Vagina (tissue), 2 donors: Measurements from ENCODE around the gene STRA6. TPM values are rescaled to one million over a fixed set of nuclear protein-coding genes. Genes with fewer than 3 reads are reported as not detected.

Source experiments
- DNase-seq, 2 donors: peaks; one replicate each; pipeline ENCODE4 v3.0.0-alpha.2; 2017; ENCODE audit errors: extremely low spot score in 2 of 2
- H3K27ac ChIP-seq: fragments of 200-600 bp; sonication (generic); one replicate; pipeline ENCODE4 v1.5.1; 2019
- H3K27me3 ChIP-seq: fragments of 200-600 bp; sonication (generic); one replicate; pipeline ENCODE4 v1.5.1; 2019
- H3K36me3 ChIP-seq, 2 donors: fragments of 200-600 bp; sonication (generic); one replicate each; pipeline ENCODE4 v1.5.1; 2017 to 2019
- H3K4me1 ChIP-seq: fragments of 200-600 bp; sonication (generic); one replicate; pipeline ENCODE4 v1.5.1; 2019
- H3K4me3 ChIP-seq, 2 donors: fragments of 200-600 bp; sonication (generic); 1 replicate in 1 of 2; 2 replicates in 1 of 2; pipeline ENCODE4 v1.5.1; 2016 to 2019
- H3K9me3 ChIP-seq: fragments of 200-600 bp; sonication (generic); one replicate; pipeline ENCODE4 v1.5.1; 2019
- POLR2A ChIP-seq, 2 donors: fragments of 450-650 bp; IDR thresholded peaks; one replicate each; pipeline ENCODE4 v1.6.1; 2017; ENCODE audit warnings: antibody characterized with exemption in 2 of 2, mild to moderate bottlenecking in 2 of 2, moderate library complexity in 2 of 2
- POLR2AphosphoS5 ChIP-seq, 2 donors: sonication (generic); formaldehyde crosslinking; IDR thresholded peaks; one replicate each; pipeline ENCODE4 v1.9.0; 2017; ENCODE audit warnings: antibody characterized with exemption in 2 of 2, mild to moderate bottlenecking in 2 of 2, low read depth in 1 of 2; ENCODE audit not compliant: insufficient read depth in 1 of 2
- intact Hi-C: fragments of 100-400 bp; cut with DNase I; formaldehyde crosslinking; loops from one replicate; pipeline ENCODE4 v1.15.1; 2023
- total RNA-seq: library from RNA; depleted of rRNA; stranded (reverse); fragments of >200 nt; gene quantifications from one replicate; pipeline ENCODE4 v1.2.3, GENCODE V29; 2016
- TF ChIP-seq, protein P1 (sequence below), 3 experiments: fragments of 450-650 bp in 2 of 3; fragments of 200-600 bp in 1 of 3; sonication (generic) in 1 of 3; IDR thresholded peaks; one replicate each; pipeline ENCODE4 v1.5.1; 2017 to 2019; ENCODE audit warnings: antibody characterized with exemption in 3 of 3, mild to moderate bottlenecking in 2 of 3, moderate library complexity in 2 of 3

Gene STRA6
- total RNA-seq, 1 donor from 2014 or later = 0.98 TPM

DNA sequence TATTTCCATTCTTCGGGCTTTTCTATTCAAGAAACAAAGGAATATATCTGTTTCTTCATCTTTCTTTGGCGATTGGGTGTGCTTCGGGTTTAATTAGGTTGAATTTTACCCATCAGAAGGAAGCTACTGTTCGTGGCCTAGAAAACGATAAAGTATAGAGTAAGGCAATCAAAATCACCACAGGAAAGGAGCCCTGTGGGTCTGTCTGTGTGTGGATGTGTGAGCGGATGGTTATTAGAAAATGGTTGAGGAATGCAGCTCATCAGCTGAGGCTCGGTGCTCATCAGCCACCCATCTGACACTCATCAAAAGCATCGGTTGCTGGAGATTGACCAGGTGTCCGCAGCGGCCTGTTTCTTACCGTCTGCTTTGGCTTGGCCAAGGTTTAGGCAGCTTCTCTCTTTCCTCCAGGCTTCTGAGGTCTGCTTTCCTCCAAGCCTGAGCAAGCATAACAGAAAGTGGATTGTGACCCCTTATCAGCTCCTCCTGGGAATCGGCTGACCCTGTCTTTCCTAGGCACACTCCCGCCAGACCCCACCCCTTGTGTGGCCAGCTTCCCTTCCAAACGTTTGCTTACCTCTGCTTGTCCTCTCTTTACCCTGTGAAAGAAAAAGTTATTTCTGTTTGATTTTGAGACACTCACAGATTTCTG lies 46.7 kb downstream of the STRA6 start:
- H3K4me1 ChIP-seq = no peaks in the 10 kb centered on the region
- no peaks in the 10 kb centered on the region for H3K27me3 ChIP-seq
- no peak overlapping the region for H3K27ac ChIP-seq
- DNase-seq = no peak
- TF ChIP-seq POLR2A (IDR thresholded peaks at IDR 0.05) (no peak), POLR2AphosphoS5 (IDR thresholded peaks at IDR 0.05; ENCODE audit: insufficient read depth in 1 of 2, low read depth in 1 of 2) (no peak)
- TF ChIP-seq, protein P1, sequence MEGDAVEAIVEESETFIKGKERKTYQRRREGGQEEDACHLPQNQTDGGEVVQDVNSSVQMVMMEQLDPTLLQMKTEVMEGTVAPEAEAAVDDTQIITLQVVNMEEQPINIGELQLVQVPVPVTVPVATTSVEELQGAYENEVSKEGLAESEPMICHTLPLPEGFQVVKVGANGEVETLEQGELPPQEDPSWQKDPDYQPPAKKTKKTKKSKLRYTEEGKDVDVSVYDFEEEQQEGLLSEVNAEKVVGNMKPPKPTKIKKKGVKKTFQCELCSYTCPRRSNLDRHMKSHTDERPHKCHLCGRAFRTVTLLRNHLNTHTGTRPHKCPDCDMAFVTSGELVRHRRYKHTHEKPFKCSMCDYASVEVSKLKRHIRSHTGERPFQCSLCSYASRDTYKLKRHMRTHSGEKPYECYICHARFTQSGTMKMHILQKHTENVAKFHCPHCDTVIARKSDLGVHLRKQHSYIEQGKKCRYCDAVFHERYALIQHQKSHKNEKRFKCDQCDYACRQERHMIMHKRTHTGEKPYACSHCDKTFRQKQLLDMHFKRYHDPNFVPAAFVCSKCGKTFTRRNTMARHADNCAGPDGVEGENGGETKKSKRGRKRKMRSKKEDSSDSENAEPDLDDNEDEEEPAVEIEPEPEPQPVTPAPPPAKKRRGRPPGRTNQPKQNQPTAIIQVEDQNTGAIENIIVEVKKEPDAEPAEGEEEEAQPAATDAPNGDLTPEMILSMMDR (IDR thresholded peaks at IDR 0.05) = no peak
- intact Hi-C loops = no loop called here
- H3K36me3 ChIP-seq = no peaks in the 10 kb centered on the region
- H3K9me3 ChIP-seq = no peaks in the 10 kb centered on the region
- H3K4me3 ChIP-seq = no peak overlapping the region

DNA sequence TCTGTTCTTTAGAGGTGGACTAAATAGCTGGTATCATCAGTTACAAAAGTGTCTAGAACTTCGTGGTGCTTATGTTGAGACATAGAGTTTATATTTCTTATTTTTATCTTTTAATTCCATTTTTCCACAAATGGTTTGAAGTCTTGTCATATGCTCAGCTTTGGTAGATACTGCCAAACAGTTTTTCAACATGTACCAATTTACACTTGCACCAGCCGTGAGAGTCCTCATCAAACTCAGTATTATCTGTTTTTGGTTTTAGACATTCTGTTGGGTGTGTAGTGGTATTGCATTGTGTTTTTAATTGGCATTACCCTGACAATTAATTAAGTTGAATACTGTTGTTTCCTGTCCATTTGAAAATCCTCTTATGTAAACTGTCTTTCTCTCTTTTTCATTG lies 55.5 kb downstream of the STRA6 start:
- Histone ChIP-seq H3K36me3 (no peaks in the 10 kb centered on the region), H3K9me3 (no peaks in the 10 kb centered on the region), H3K27me3 (no peaks in the 10 kb centered on the region), H3K4me3 (no peak overlapping the region), H3K27ac (no peak overlapping the region), H3K4me1 (no peaks in the 10 kb centered on the region)
- no peak for DNase-seq
- TF ChIP-seq POLR2A (IDR thresholded peaks at IDR 0.05) (no peak), POLR2AphosphoS5 (IDR thresholded peaks at IDR 0.05; ENCODE audit: insufficient read depth in 1 of 2, low read depth in 1 of 2) (no peak)
- TF ChIP-seq, protein P1 (IDR thresholded peaks at IDR 0.05) = no peak
- intact Hi-C loops = no loop called here

DNA sequence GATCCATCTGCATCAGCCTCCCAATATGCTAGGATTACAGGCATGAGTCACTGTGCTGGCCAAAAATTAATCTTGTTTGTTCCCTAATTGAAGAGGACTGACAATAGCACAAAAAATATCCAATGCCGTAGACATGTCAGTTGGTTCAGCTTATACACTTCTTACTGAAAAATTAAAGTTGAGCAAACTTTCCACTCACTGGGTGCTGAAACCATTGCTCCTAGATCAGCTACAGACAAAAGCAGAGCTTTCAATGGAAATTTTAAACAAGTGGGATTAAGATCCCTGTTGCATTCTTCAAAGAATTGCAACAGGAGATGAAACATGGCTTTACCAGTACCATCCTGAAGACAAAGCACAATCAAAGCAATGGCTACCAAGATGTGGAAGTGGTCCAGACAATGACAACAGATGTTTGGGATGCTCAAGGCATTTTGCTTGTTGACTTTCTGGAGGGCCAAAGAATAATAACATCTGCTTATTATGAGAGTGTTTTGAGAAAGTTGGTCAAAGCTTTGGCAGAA lies 56.2 kb downstream of the STRA6 start:
- H3K36me3 ChIP-seq = no peaks in the 10 kb centered on the region
- TF ChIP-seq, protein P1 (IDR thresholded peaks at IDR 0.05) = no peak
- no peak for TF ChIP-seq POLR2AphosphoS5 (IDR thresholded peaks at IDR 0.05; ENCODE audit: insufficient read depth in 1 of 2, low read depth in 1 of 2)
- no peak for TF ChIP-seq POLR2A (IDR thresholded peaks at IDR 0.05)
- intact Hi-C loops = no loop called here
- no peaks in the 10 kb centered on the region for H3K9me3 ChIP-seq
- no peak for DNase-seq
- H3K27ac ChIP-seq = no peak overlapping the region
- no peak overlapping the region for H3K4me3 ChIP-seq
- no peaks in the 10 kb centered on the region for H3K27me3 ChIP-seq
- H3K4me1 ChIP-seq = no peaks in the 10 kb centered on the region

DNA sequence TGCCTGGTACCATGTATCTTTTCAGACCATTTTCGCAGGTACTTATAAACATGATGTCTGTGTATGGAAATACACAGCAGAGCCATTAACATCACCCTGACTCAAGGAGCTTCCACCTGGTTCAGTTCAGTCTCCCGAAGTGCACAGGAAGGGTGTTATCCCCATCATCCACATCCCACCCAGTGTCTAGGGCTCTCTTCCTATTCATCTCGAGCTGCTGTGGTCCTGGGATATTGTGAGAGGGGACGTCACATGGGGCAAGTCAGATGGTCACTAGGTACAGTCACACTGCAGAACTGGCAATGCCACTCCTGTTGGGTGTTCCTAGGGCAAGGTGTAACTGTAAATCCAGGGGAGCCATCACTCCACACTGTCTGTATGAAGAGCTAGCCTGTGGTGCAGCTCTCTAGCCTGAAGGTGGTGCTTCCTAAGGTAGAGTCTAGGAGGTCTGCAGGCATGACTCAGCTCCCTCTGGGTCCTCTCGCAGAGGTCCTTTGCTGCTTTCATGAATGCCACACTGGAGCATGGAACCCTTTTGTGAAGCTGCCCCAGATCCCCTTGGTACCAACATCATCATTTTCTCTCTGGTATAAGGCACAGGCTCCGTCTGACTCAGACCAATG lies 58.3 kb downstream of the STRA6 start:
- intact Hi-C loops = no loop called here
- Histone ChIP-seq H3K27me3 (no peaks in the 10 kb centered on the region), H3K27ac (no peak overlapping the region), H3K4me1 (no peaks in the 10 kb centered on the region), H3K9me3 (no peaks in the 10 kb centered on the region), H3K4me3 (no peak overlapping the region), H3K36me3 (no peaks in the 10 kb centered on the region)
- DNase-seq = no peak
- TF ChIP-seq POLR2A (IDR thresholded peaks at IDR 0.05) (no peak), POLR2AphosphoS5 (IDR thresholded peaks at IDR 0.05; ENCODE audit: insufficient read depth in 1 of 2, low read depth in 1 of 2) (no peak)
- TF ChIP-seq, protein P1 (IDR thresholded peaks at IDR 0.05) = no peak

DNA sequence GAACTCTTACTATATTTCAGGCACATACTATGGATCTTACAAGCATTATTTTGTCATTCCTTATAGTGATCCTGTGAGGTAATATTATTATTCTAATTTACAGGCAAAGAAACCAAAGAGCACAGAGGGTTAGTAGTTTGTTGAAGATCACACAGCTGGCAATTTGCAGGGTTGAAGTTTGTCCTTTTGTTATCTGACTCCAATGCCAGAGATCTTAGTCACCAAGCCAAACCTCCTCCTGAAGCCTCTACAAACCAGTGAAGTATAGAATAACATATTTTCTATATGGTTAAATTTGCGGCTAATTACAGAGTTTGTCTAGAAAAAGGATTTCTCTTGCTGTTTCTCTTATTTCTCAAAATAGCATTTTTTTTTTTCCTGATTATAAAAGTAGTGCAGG lies 61.0 kb downstream of the STRA6 start:
- Histone ChIP-seq H3K9me3 (no peaks in the 10 kb centered on the region), H3K36me3 (no peaks in the 10 kb centered on the region), H3K27ac (no peak overlapping the region), H3K27me3 (no peaks in the 10 kb centered on the region), H3K4me1 (peaks cover 6% of the 10 kb centered on the region), H3K4me3 (no peak overlapping the region)
- DNase-seq = no peak
- intact Hi-C loops = no loop called here
- TF ChIP-seq POLR2A (IDR thresholded peaks at IDR 0.05) (no peak), POLR2AphosphoS5 (IDR thresholded peaks at IDR 0.05; ENCODE audit: insufficient read depth in 1 of 2, low read depth in 1 of 2) (no peak)
- TF ChIP-seq, protein P1 (IDR thresholded peaks at IDR 0.05) = no peak
